ENCODE data around the gene KCTD16.

DNA sequence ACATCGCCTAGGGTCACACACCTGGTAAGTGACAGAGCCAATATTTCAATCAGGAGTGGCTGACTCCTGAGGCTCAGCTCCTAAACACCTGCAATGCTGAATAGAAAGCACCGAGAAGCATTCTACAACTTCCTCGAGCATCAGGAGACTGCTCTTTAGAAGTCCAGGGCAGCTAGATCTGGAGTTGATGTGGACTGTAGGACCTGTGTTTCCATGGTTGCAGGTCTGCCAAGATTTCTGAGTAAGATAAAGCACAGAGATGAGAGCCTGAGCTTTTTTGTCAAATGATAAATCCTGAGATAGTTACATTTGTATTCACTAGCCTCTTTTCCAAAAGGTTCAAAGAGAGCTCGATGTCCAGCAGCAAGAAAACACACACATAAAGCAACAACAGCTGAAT, 44.0 kb upstream of the KCTD16 start:
- TF ChIP-seq ARNTL (CRISPR knock-in tag; IDR thresholded peaks at IDR 0.05; ENCODE audit: borderline replicate concordance, low read depth): no peak
- no peak for TF ChIP-seq ISL1 (CRISPR knock-in tag; IDR thresholded peaks at IDR 0.05)
- no peak for TF ChIP-seq TCF4 (CRISPR knock-in tag; IDR thresholded peaks at IDR 0.05; ENCODE audit: borderline replicate concordance)
- TF ChIP-seq ZFP3 (CRISPR knock-in tag; IDR thresholded peaks at IDR 0.05): no peak
- TF ChIP-seq, protein P1, sequence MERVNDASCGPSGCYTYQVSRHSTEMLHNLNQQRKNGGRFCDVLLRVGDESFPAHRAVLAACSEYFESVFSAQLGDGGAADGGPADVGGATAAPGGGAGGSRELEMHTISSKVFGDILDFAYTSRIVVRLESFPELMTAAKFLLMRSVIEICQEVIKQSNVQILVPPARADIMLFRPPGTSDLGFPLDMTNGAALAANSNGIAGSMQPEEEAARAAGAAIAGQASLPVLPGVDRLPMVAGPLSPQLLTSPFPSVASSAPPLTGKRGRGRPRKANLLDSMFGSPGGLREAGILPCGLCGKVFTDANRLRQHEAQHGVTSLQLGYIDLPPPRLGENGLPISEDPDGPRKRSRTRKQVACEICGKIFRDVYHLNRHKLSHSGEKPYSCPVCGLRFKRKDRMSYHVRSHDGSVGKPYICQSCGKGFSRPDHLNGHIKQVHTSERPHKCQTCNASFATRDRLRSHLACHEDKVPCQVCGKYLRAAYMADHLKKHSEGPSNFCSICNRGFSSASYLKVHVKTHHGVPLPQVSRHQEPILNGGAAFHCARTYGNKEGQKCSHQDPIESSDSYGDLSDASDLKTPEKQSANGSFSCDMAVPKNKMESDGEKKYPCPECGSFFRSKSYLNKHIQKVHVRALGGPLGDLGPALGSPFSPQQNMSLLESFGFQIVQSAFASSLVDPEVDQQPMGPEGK (CRISPR knock-in tag; IDR thresholded peaks at IDR 0.05; ENCODE audit: borderline replicate concordance): no peak
- no peak for TF ChIP-seq ZC3H10 (CRISPR knock-in tag; IDR thresholded peaks at IDR 0.05)
- TF ChIP-seq RARB (CRISPR knock-in tag; IDR thresholded peaks at IDR 0.05): no peak
- TF ChIP-seq GLIS3 (CRISPR knock-in tag; IDR thresholded peaks at IDR 0.05): no peak
- no peak for TF ChIP-seq SNAI2 (CRISPR knock-in tag; IDR thresholded peaks at IDR 0.05)
- no peak for TF ChIP-seq ESRRG (CRISPR knock-in tag; IDR thresholded peaks at IDR 0.05)
